ENCODE results near the gene LDLRAD3.

LDLRAD3 gene

GRCh38 chr11:35943713-35944502, at the start of gene LDLRAD3:
LDLRAD3 (plus strand) TSS chr11:35944062; CDS start chr11:35944099, 37 bp downstream.
- peak within 1 kb of the TSS; percentile 87 for H3K27ac ChIP-seq
- TF ChIP-seq CTCF (conservative IDR thresholded peaks at IDR 0.05; ENCODE audit: low read depth), result no peak
- CTCF ChIA-PET, result interaction anchor here (0.7 to 1.1 kb wide), 3 partner anchors 122 to 148 kb away, joined by 3 to 5 read pairs (median 3); no protein-coding TSS in a partner anchor
- DNase-seq (ENCODE audit: low spot score), result peak; percentile 78
- POLR2A ChIA-PET (ENCODE audit: low non-redundant PET), result interaction anchor here (1.1 kb wide), 1 partner anchor 17 kb away, joined by 3 read pairs; no protein-coding TSS in a partner anchor

GRCh38 chr11:35897019-35897418, 46.8 kb upstream of the LDLRAD3 start:
- POLR2A ChIA-PET (ENCODE audit: low non-redundant PET), result no interaction called here
- DNase-seq (ENCODE audit: low spot score), result no peak
- TF ChIP-seq CTCF (conservative IDR thresholded peaks at IDR 0.05; ENCODE audit: low read depth), result no peak
- no peak overlapping the region for H3K27ac ChIP-seq
- CTCF ChIA-PET, result no interaction called here

- POLR2A ChIA-PET (ENCODE audit: low non-redundant PET), result no interaction called here
Observed at GRCh38 chr11:35902961-35903360, 40.9 kb upstream of the LDLRAD3 start.

GRCh38 chr11:35905646-35906276, 38.1 kb upstream of the LDLRAD3 start:
- DNase-seq (ENCODE audit: low spot score), result no peak
- CTCF ChIA-PET, result no interaction called here
- H3K27ac ChIP-seq, result no peak overlapping the region
- no peak for TF ChIP-seq CTCF (conservative IDR thresholded peaks at IDR 0.05; ENCODE audit: low read depth)
- POLR2A ChIA-PET (ENCODE audit: low non-redundant PET), result no interaction called here

More at GRCh38 chr11:35902961-35903360, 40.9 kb upstream of the LDLRAD3 start:
- CTCF ChIA-PET, result interaction anchor here (0.6 kb wide), 1 partner anchor 27 kb away, joined by 3 read pairs; no protein-coding TSS in a partner anchor
- no peak overlapping the region for H3K27ac ChIP-seq
- no peak for DNase-seq (ENCODE audit: low spot score)
- no peak for TF ChIP-seq CTCF (conservative IDR thresholded peaks at IDR 0.05; ENCODE audit: low read depth)

GRCh38 chr11:35906277-35906661, 37.6 kb upstream of the LDLRAD3 start:
- ChIA-PET CTCF (no interaction called here), POLR2A (ENCODE audit: low non-redundant PET) (no interaction called here)
- H3K27ac ChIP-seq, result no peak overlapping the region
- no peak for TF ChIP-seq CTCF (conservative IDR thresholded peaks at IDR 0.05; ENCODE audit: low read depth)
- no peak for DNase-seq (ENCODE audit: low spot score)

GRCh38 chr11:35906681-35907080, 37.2 kb upstream of the LDLRAD3 start:
- no peak for DNase-seq (ENCODE audit: low spot score)
- H3K27ac ChIP-seq, result no peak overlapping the region
- no peak for TF ChIP-seq CTCF (conservative IDR thresholded peaks at IDR 0.05; ENCODE audit: low read depth)
- CTCF ChIA-PET, result no interaction called here
- POLR2A ChIA-PET (ENCODE audit: low non-redundant PET), result no interaction called here
